ENCODE data around the gene WNK2. TPM values are rescaled to one million over a fixed set of nuclear protein-coding genes. Genes with fewer than 3 reads are reported as not detected.

WNK2 gene
- total RNA-seq, 1 experiment from 2014 or later, result not detected

- DNase-seq (ENCODE audit: low spot score), result no peak
Observed at GRCh38 chr9:93217706-93218105, 33.8 kb downstream of the WNK2 start.

- DNase-seq (ENCODE audit: low spot score), result no peak
Observed at GRCh38 chr9:93218161-93218560, 34.2 kb downstream of the WNK2 start.

GRCh38 chr9:93218671-93219420 lies 34.9 kb downstream of the WNK2 start:
- DNase-seq (ENCODE audit: low spot score), result no peak

- no peak for DNase-seq (ENCODE audit: low spot score)
Observed at GRCh38 chr9:93219692-93220091, 35.8 kb downstream of the WNK2 start.

GRCh38 chr9:93220627-93221026 lies 36.7 kb downstream of the WNK2 start:
- no peak for DNase-seq (ENCODE audit: low spot score)

GRCh38 chr9:93221044-93221443 lies 37.1 kb downstream of the WNK2 start:
- no peak for DNase-seq (ENCODE audit: low spot score)

- no peak for DNase-seq (ENCODE audit: low spot score)
Observed at GRCh38 chr9:93222890-93223259, 38.9 kb downstream of the WNK2 start.

GRCh38 chr9:93223260-93224180 lies 39.6 kb downstream of the WNK2 start:
- peak; percentile 86 for DNase-seq (ENCODE audit: low spot score)

- DNase-seq (ENCODE audit: low spot score), result no peak
Observed at GRCh38 chr9:93224591-93224990, 40.7 kb downstream of the WNK2 start.

- no peak for DNase-seq (ENCODE audit: low spot score)
Observed at GRCh38 chr9:93225417-93225816, 41.5 kb downstream of the WNK2 start.

GRCh38 chr9:93225892-93226291 lies 42.0 kb downstream of the WNK2 start:
- no peak for DNase-seq (ENCODE audit: low spot score)

GRCh38 chr9:93226819-93227218 lies 42.9 kb downstream of the WNK2 start:
- DNase-seq (ENCODE audit: low spot score), result no peak

GRCh38 chr9:93228030-93228429 lies 44.1 kb downstream of the WNK2 start:
- DNase-seq (ENCODE audit: low spot score), result no peak

GRCh38 chr9:93228453-93228852 lies 44.5 kb downstream of the WNK2 start:
- no peak for DNase-seq (ENCODE audit: low spot score)

- DNase-seq (ENCODE audit: low spot score), result no peak
Observed at GRCh38 chr9:93229636-93230035, 45.7 kb downstream of the WNK2 start.

GRCh38 chr9:93230185-93230584 lies 46.2 kb downstream of the WNK2 start:
- no peak for DNase-seq (ENCODE audit: low spot score)

- no peak for DNase-seq (ENCODE audit: low spot score)
Observed at GRCh38 chr9:93230601-93231000, 46.7 kb downstream of the WNK2 start.

- no peak for DNase-seq (ENCODE audit: low spot score)
Observed at GRCh38 chr9:93231121-93231694, 47.3 kb downstream of the WNK2 start.

GRCh38 chr9:93231716-93232115 lies 47.8 kb downstream of the WNK2 start:
- DNase-seq (ENCODE audit: low spot score), result no peak

- DNase-seq (ENCODE audit: low spot score), result no peak
Observed at GRCh38 chr9:93232388-93232960, 48.5 kb downstream of the WNK2 start.

- no peak for DNase-seq (ENCODE audit: low spot score)
Observed at GRCh38 chr9:93233033-93233432, 49.1 kb downstream of the WNK2 start.

GRCh38 chr9:93234600-93234999 lies 50.7 kb downstream of the WNK2 start:
- no peak for DNase-seq (ENCODE audit: low spot score)
